SK-N-SH treated with all-trans-retinoic acid at 6 μM for 48 hours (cell line): Measurements from ENCODE around the gene PRMT7.

ENCODE experiments used
- ATAC-seq: fragments of 200-7000 bp; cut with Tn5 transposase; 3 replicates; pipeline ENCODE4 v1.9.1; 2020; ENCODE audit warnings: mild to moderate bottlenecking, moderate library complexity
- ARNTL ChIP-seq: fragments of 450-650 bp; formaldehyde crosslinking; IDR thresholded peaks from 2 replicates; pipeline ENCODE4 v1.5.0; 2020; ENCODE audit warnings: low read depth, mild to moderate bottlenecking, moderate library complexity, borderline replicate concordance
- CSDC2 ChIP-seq: fragments of 250-450 bp; sonication (Bioruptor Pico); IDR thresholded peaks from 2 replicates; pipeline ENCODE4 v1.5.0; 2020; ENCODE audit warnings: mild to moderate bottlenecking, moderate library complexity
- ESRRG ChIP-seq: fragments of 250-450 bp; sonication (Bioruptor Pico); IDR thresholded peaks from 2 replicates; pipeline ENCODE4 v1.6.1; 2021; ENCODE audit warnings: mild to moderate bottlenecking
- GLIS3 ChIP-seq: fragments of 250-450 bp; sonication (Bioruptor Pico); IDR thresholded peaks from 2 replicates; pipeline ENCODE4 v1.5.0; 2020; ENCODE audit warnings: mild to moderate bottlenecking, moderate library complexity
- ISL1 ChIP-seq: fragments of 250-450 bp; sonication (Bioruptor Pico); IDR thresholded peaks from 2 replicates; pipeline ENCODE4 v2.1.2; 2022; ENCODE audit warnings: mild to moderate bottlenecking, moderate library complexity
- PPARA ChIP-seq: fragments of 250-450 bp; sonication (Bioruptor Pico); IDR thresholded peaks from 2 replicates; pipeline ENCODE4 v1.5.0; 2020; ENCODE audit warnings: mild to moderate bottlenecking, borderline replicate concordance
- RARB ChIP-seq: fragments of 250-450 bp; sonication (Bioruptor Pico); IDR thresholded peaks from 2 replicates; pipeline ENCODE4 v1.8.0; 2021; ENCODE audit warnings: mild to moderate bottlenecking, moderate library complexity
- SNAI2 ChIP-seq: fragments of 250-450 bp; sonication (Bioruptor Pico); IDR thresholded peaks from 2 replicates; pipeline ENCODE4 v1.5.0; 2020; ENCODE audit warnings: mild to moderate bottlenecking, moderate library complexity
- TOX ChIP-seq: fragments of 250-450 bp; sonication (Bioruptor Pico); IDR thresholded peaks from 2 replicates; pipeline ENCODE4 v1.8.0; 2021; ENCODE audit warnings: mild to moderate bottlenecking, moderate library complexity, borderline replicate concordance
- ZC3H10 ChIP-seq: fragments of 250-450 bp; sonication (Bioruptor Pico); IDR thresholded peaks from 2 replicates; pipeline ENCODE4 v1.5.1; 2021; ENCODE audit warnings: mild to moderate bottlenecking, moderate library complexity
- ZFP3 ChIP-seq: fragments of 250-450 bp; sonication (Bioruptor Pico); IDR thresholded peaks from 2 replicates; pipeline ENCODE4 v1.5.0; 2020; ENCODE audit warnings: mild to moderate bottlenecking, moderate library complexity
- ZFP30 ChIP-seq: fragments of 450-650 bp; formaldehyde crosslinking; IDR thresholded peaks from 2 replicates; pipeline ENCODE4 v1.5.0; 2022; ENCODE audit warnings: mild to moderate bottlenecking, moderate library complexity
- ZNF565 ChIP-seq: fragments of 450-650 bp; formaldehyde crosslinking; conservative IDR thresholded peaks from 2 replicates; pipeline ENCODE4 v1.5.0; 2020; ENCODE audit warnings: low read depth, mild to moderate bottlenecking, moderate library complexity
- ZNF70 ChIP-seq: fragments of 450-650 bp; formaldehyde crosslinking; IDR thresholded peaks from 2 replicates; pipeline ENCODE4 v1.5.0; 2020; ENCODE audit warnings: mild to moderate bottlenecking, moderate library complexity
- ZNF8 ChIP-seq: fragments of 450-650 bp; formaldehyde crosslinking; IDR thresholded peaks from 2 replicates; pipeline ENCODE4 v1.5.0; 2020; ENCODE audit warnings: mild to moderate bottlenecking, moderate library complexity
- TF ChIP-seq, protein P1 (sequence below): fragments of 250-450 bp; sonication (Bioruptor Pico); IDR thresholded peaks from 2 replicates; pipeline ENCODE4 v1.5.0; 2020; ENCODE audit warnings: mild to moderate bottlenecking, moderate library complexity
- TF ChIP-seq, protein P2 (sequence below): fragments of 250-450 bp; sonication (Bioruptor Pico); IDR thresholded peaks from 2 replicates; pipeline ENCODE4 v1.5.1; 2021; ENCODE audit warnings: mild to moderate bottlenecking, moderate library complexity
- TF ChIP-seq, protein P3 (sequence below): fragments of 250-450 bp; sonication (Bioruptor Pico); IDR thresholded peaks from 2 replicates; pipeline ENCODE4 v1.8.0; 2021; ENCODE audit warnings: low read depth, mild to moderate bottlenecking, moderate library complexity, borderline replicate concordance
- TF ChIP-seq, protein P4 (sequence below): fragments of 250-450 bp; sonication (Bioruptor Pico); IDR thresholded peaks from 2 replicates; pipeline ENCODE4 v1.5.1; 2020; ENCODE audit warnings: low read depth, mild to moderate bottlenecking, moderate library complexity
- TF ChIP-seq, protein P5 (sequence below): fragments of 250-450 bp; sonication (Bioruptor Pico); IDR thresholded peaks from 2 replicates; pipeline ENCODE4 v1.8.0; 2020; ENCODE audit warnings: mild to moderate bottlenecking, moderate library complexity, borderline replicate concordance

The PRMT7 gene

DNA sequence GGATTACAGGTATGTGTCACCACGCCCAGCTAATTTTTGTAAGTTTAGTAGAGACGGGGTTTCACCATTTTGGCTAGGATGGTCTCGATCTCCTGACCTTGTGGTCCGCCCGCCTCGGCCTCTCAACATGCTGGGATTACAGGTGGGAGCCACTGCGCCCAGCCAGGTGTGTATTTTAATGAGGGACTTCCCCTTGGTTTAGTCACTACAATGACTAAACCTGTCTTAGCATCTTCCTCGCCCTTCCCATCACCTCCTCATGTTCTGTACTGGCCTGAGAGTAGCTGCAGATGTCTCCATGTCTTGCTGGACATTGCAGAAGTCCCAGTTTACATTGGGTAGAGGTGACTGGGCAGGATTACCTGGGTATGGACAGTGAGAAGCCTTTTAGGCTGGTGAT is 36.9 kb upstream of the PRMT7 start:
- no peak for ATAC-seq
- TF ChIP-seq SNAI2 (CRISPR knock-in tag) (no peak), ZNF8 (CRISPR knock-in tag) (no peak), ZC3H10 (no peak), ZFP3 (CRISPR knock-in tag) (no peak), ZFP30 (CRISPR knock-in tag) (no peak), ARNTL (CRISPR knock-in tag) (no peak), GLIS3 (no peak), ESRRG (CRISPR knock-in tag) (no peak)
- TF ChIP-seq, protein P1, sequence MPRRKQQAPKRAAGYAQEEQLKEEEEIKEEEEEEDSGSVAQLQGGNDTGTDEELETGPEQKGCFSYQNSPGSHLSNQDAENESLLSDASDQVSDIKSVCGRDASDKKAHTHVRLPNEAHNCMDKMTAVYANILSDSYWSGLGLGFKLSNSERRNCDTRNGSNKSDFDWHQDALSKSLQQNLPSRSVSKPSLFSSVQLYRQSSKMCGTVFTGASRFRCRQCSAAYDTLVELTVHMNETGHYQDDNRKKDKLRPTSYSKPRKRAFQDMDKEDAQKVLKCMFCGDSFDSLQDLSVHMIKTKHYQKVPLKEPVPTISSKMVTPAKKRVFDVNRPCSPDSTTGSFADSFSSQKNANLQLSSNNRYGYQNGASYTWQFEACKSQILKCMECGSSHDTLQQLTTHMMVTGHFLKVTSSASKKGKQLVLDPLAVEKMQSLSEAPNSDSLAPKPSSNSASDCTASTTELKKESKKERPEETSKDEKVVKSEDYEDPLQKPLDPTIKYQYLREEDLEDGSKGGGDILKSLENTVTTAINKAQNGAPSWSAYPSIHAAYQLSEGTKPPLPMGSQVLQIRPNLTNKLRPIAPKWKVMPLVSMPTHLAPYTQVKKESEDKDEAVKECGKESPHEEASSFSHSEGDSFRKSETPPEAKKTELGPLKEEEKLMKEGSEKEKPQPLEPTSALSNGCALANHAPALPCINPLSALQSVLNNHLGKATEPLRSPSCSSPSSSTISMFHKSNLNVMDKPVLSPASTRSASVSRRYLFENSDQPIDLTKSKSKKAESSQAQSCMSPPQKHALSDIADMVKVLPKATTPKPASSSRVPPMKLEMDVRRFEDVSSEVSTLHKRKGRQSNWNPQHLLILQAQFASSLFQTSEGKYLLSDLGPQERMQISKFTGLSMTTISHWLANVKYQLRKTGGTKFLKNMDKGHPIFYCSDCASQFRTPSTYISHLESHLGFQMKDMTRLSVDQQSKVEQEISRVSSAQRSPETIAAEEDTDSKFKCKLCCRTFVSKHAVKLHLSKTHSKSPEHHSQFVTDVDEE (CRISPR knock-in tag): no peak
- TF ChIP-seq, protein P2, sequence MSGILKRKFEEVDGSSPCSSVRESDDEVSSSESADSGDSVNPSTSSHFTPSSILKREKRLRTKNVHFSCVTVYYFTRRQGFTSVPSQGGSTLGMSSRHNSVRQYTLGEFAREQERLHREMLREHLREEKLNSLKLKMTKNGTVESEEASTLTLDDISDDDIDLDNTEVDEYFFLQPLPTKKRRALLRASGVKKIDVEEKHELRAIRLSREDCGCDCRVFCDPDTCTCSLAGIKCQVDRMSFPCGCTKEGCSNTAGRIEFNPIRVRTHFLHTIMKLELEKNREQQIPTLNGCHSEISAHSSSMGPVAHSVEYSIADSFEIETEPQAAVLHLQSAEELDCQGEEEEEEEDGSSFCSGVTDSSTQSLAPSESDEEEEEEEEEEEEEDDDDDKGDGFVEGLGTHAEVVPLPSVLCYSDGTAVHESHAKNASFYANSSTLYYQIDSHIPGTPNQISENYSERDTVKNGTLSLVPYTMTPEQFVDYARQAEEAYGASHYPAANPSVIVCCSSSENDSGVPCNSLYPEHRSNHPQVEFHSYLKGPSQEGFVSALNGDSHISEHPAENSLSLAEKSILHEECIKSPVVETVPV (CRISPR knock-in tag): no peak

DNA sequence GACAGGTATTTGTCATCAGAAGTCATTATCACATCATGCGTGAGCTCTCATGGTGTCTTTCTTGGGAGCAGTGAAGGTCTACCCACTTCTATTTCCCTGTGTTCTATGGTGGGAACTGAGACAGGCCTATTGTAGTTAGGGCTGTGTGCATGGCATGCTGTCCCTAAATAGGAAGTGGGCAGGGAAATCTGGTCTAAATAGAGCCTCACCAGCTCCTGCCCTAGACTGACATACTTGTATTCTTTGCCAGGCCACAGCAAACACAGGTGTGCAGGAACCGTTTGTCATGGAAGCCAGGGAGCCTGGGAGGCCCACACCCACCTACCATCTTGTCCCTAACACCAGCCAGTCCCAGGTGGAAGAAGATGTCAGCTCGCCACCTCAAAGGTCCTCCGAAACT is 36.4 kb upstream of the PRMT7 start:
- TF ChIP-seq, protein P1 (CRISPR knock-in tag): no peak
- TF ChIP-seq GLIS3: no peak
- no peak for TF ChIP-seq ZFP3 (CRISPR knock-in tag)
- TF ChIP-seq, protein P3, sequence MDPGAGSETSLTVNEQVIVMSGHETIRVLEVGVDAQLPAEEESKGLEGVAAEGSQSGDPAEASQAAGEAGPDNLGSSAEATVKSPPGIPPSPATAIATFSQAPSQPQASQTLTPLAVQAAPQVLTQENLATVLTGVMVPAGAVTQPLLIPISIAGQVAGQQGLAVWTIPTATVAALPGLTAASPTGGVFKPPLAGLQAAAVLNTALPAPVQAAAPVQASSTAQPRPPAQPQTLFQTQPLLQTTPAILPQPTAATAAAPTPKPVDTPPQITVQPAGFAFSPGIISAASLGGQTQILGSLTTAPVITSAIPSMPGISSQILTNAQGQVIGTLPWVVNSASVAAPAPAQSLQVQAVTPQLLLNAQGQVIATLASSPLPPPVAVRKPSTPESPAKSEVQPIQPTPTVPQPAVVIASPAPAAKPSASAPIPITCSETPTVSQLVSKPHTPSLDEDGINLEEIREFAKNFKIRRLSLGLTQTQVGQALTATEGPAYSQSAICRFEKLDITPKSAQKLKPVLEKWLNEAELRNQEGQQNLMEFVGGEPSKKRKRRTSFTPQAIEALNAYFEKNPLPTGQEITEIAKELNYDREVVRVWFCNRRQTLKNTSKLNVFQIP (CRISPR knock-in tag): no peak
- TF ChIP-seq ZC3H10: no peak
- no peak for TF ChIP-seq ZNF70 (CRISPR knock-in tag)
- no peak for TF ChIP-seq ZFP30 (CRISPR knock-in tag)
- TF ChIP-seq CSDC2 (CRISPR knock-in tag): no peak
- no peak for TF ChIP-seq ARNTL (CRISPR knock-in tag)
- TF ChIP-seq, protein P4, sequence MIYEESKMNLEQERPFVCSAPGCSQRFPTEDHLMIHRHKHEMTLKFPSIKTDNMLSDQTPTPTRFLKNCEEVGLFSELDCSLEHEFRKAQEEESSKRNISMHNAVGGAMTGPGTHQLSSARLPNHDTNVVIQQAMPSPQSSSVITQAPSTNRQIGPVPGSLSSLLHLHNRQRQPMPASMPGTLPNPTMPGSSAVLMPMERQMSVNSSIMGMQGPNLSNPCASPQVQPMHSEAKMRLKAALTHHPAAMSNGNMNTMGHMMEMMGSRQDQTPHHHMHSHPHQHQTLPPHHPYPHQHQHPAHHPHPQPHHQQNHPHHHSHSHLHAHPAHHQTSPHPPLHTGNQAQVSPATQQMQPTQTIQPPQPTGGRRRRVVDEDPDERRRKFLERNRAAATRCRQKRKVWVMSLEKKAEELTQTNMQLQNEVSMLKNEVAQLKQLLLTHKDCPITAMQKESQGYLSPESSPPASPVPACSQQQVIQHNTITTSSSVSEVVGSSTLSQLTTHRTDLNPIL: no peak
- TF ChIP-seq ZNF565 (CRISPR knock-in tag): no peak
- TF ChIP-seq ISL1: no peak
- TF ChIP-seq TOX (CRISPR knock-in tag): no peak
- no peak for TF ChIP-seq RARB (CRISPR knock-in tag)
- TF ChIP-seq, protein P5, sequence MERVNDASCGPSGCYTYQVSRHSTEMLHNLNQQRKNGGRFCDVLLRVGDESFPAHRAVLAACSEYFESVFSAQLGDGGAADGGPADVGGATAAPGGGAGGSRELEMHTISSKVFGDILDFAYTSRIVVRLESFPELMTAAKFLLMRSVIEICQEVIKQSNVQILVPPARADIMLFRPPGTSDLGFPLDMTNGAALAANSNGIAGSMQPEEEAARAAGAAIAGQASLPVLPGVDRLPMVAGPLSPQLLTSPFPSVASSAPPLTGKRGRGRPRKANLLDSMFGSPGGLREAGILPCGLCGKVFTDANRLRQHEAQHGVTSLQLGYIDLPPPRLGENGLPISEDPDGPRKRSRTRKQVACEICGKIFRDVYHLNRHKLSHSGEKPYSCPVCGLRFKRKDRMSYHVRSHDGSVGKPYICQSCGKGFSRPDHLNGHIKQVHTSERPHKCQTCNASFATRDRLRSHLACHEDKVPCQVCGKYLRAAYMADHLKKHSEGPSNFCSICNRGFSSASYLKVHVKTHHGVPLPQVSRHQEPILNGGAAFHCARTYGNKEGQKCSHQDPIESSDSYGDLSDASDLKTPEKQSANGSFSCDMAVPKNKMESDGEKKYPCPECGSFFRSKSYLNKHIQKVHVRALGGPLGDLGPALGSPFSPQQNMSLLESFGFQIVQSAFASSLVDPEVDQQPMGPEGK (CRISPR knock-in tag): no peak
- no peak for TF ChIP-seq PPARA
- TF ChIP-seq, all 23 proteins: peak for 0

More for the DNA sequence above, 36.4 kb upstream of the PRMT7 start:
- ATAC-seq: no peak
